ENCODE results near the gene STAG1. TPM values are rescaled to one million over a fixed set of nuclear protein-coding genes. Genes with fewer than 3 reads are reported as not detected.

Gene STAG1
- total RNA-seq, 1 experiment from 2014 or later: 12.6 TPM

Small RNA genes lying within 50 kb of the gene (small RNA-seq; reads per million reads assigned to genes)
- gene RNU6-1284P (not detected), gene RNU6-789P (not detected)

Other genes with a start within 250 kb of the STAG1 start
- gene SLC35G2, start 66.7 kb upstream of the STAG1 start, total RNA-seq (2014; rRNA removed; shearing (Covaris generic); ENCODE audit: low replicate concordance): 11.4 and 17.0 TPM in 2 replicates
- gene NCK1, start 109.8 kb upstream of the STAG1 start, total RNA-seq (2014; rRNA removed; shearing (Covaris generic); ENCODE audit: low replicate concordance): 42.3 and 77.7 TPM in 2 replicates
- 1.1 and 3.2 TPM in 2 replicates for gene IL20RB, start 205.6 kb upstream of the STAG1 start, total RNA-seq (2014; rRNA removed; shearing (Covaris generic); ENCODE audit: low replicate concordance)